Psoas muscle (tissue), 8 donors: Measurements from ENCODE around the gene DUSP10. TPM values are rescaled to one million over a fixed set of nuclear protein-coding genes. Genes with fewer than 3 reads are reported as not detected.

ENCODE experiments used
- ATAC-seq, 4 donors: fragments of 200-7000 bp; cut with Tn5 transposase; one replicate each; pipeline ENCODE4 v1.9.1; 2020; ENCODE audit warnings: moderate library complexity in 3 of 4, mild to moderate bottlenecking in 2 of 4
- DNase-seq, 2 donors: peaks; one replicate each; pipeline ENCODE4 v3.0.0-alpha.2; 2020
- H3K27ac ChIP-seq: fragments of 200-600 bp; one replicate; pipeline ENCODE4 v1.8.0; 2022
- H3K27me3 ChIP-seq, 3 donors: fragments of 200-600 bp in 1 of 3; one replicate each; pipeline versions ENCODE4 v1.6.1 to v1.8.0; 2013 to 2022; ENCODE audit warnings: low read length in 2 of 3, mild to moderate bottlenecking in 2 of 3, moderate library complexity in 1 of 3; ENCODE audit not compliant: insufficient read depth in 3 of 3
- H3K36me3 ChIP-seq, 2 donors: fragments of 200-600 bp in 1 of 2; one replicate each; pipeline versions ENCODE4 v1.6.1 to v1.8.0; 2013 to 2022; ENCODE audit warnings: low read depth in 1 of 2, mild to moderate bottlenecking in 1 of 2, moderate library complexity in 1 of 2; ENCODE audit not compliant: insufficient read depth in 1 of 2
- H3K4me1 ChIP-seq: fragments of 200-600 bp; one replicate; pipeline ENCODE4 v1.8.0; 2022
- H3K4me3 ChIP-seq: fragments of 200-600 bp; one replicate; pipeline ENCODE4 v1.8.0; 2022; ENCODE audit warnings: mild to moderate bottlenecking
- H3K9me3 ChIP-seq: fragments of 200-600 bp; one replicate; pipeline ENCODE4 v1.8.0; 2022
- WGBS, 3 donors: extraction: QIAGEN DNeasy Blood & Tissue Kit; methylation state at CpG; one replicate each; pipeline versions ENCODE4 v1.1.6 to v1.1.7; 2013; 5-methylcytosine and 5-hydroxymethylcytosine counted together
- intact Hi-C, 2 donors: fragments of 100-400 bp; cut with DNase I; formaldehyde crosslinking; loops; one replicate each; pipeline versions ENCODE4 v1.11.0 to v1.14.2; 2022
- polyA plus RNA-seq, 3 donors: library from polyadenylated mRNA; stranded (reverse); fragments of 200-250 nt; gene quantifications; one replicate each; pipeline ENCODE4 v1.2.3, GENCODE V29; 2013
- total RNA-seq, 4 donors: library from RNA; stranded (reverse); fragmentation: NEBNext Ultra II Directional in 2 of 4; extraction: Animal tissue kit (Norgen Biotek cat#: 25700) in 2 of 4; gene quantifications; one replicate each; pipeline versions ENCODE4 v1.2.1 to v1.2.4, GENCODE V29; 2021 to 2023
- TF ChIP-seq, protein P1 (sequence below): fragments of 200-600 bp; IDR thresholded peaks from one replicate; pipeline ENCODE4 v1.8.0; 2022; ENCODE audit warnings: antibody characterized with exemption
- donor health status: healthy with polysubstance abuse.
- donor health status: DM: no; HTN: no; CAD: no; lungs with moderate emphysema.
- donor health status: Bipolar disorder and iron deficiency.
- donor health status: healthy.
- donor health status: DM: yes; HTN: yes; CAD: no.
- donor health status: DM: no; HTN: no; CAD: no.
- donor health status: DM: no; HTN: no; CAD: no.
- donor health status: DM: yes; HTN: yes; CAD: no.

Gene DUSP10
- total and polyA plus RNA-seq, 7 donors = 4.7 to 15.5 (median 5.9) TPM

DNA sequence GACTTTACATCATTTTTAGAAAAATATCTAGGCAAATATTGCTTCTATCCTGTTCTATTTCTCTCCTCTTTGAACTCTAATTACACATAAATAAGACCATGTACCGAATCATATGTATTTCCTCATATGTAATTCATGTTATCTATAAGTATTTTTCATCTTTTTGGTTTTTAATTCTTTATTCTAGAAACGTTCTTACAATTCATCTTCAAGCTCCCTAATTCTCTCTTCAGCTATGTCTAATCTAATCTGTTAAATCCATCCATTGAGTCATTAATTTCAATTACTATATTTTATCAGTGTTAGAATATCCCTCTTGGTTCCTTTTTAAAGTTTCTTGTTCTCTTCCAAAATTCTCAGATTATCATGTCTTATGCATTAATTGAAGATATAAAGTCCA is 61.8 kb downstream of the DUSP10 start:
- intact Hi-C loops = no loop called here
- Histone ChIP-seq H3K4me3 (no peak overlapping the region), H3K9me3 (peaks cover 8% of the 10 kb centered on the region), H3K36me3 (no peaks in the 10 kb centered on the region), H3K4me1 (no peaks in the 10 kb centered on the region), H3K27me3 (no peaks in the 10 kb centered on the region), H3K27ac (no peak overlapping the region)
- DNase-seq (no peak), ATAC-seq (no peak)
- 90 to 94% (median 92%) methylated on average over 2 of the region's 2 CpGs for WGBS, 3 donors
- TF ChIP-seq, protein P1, sequence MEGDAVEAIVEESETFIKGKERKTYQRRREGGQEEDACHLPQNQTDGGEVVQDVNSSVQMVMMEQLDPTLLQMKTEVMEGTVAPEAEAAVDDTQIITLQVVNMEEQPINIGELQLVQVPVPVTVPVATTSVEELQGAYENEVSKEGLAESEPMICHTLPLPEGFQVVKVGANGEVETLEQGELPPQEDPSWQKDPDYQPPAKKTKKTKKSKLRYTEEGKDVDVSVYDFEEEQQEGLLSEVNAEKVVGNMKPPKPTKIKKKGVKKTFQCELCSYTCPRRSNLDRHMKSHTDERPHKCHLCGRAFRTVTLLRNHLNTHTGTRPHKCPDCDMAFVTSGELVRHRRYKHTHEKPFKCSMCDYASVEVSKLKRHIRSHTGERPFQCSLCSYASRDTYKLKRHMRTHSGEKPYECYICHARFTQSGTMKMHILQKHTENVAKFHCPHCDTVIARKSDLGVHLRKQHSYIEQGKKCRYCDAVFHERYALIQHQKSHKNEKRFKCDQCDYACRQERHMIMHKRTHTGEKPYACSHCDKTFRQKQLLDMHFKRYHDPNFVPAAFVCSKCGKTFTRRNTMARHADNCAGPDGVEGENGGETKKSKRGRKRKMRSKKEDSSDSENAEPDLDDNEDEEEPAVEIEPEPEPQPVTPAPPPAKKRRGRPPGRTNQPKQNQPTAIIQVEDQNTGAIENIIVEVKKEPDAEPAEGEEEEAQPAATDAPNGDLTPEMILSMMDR = no peak

DNA sequence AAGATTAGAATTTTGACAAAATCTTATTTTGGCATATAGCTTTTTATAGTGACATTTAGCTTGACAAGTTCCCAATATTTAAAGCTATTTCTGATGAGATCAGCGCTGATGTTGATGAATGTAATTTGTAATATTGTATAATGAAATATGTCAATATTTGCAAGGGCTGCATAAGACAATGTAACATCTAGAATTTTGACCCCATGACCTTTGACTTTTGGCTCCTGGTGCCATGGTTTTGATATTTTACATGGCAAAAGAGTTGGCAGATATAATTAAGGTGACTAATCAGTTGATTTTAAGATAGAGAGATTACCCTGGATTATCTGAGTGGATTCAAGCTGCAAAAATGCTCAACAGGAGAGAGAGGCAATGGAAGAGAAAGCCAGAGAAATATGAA is 63.9 kb downstream of the DUSP10 start:
- Histone ChIP-seq H3K4me1 (no peaks in the 10 kb centered on the region), H3K27ac (no peak overlapping the region), H3K36me3 (no peaks in the 10 kb centered on the region), H3K4me3 (no peak overlapping the region), H3K27me3 (no peaks in the 10 kb centered on the region), H3K9me3 (peaks cover 8% of the 10 kb centered on the region)
- WGBS, 3 donors = 94 to 100% (median 98%) methylated on average over 1 of the region's 1 CpG
- ATAC-seq (no peak), DNase-seq (no peak)
- TF ChIP-seq, protein P1 = no peak
- intact Hi-C loops = no loop called here

DNA sequence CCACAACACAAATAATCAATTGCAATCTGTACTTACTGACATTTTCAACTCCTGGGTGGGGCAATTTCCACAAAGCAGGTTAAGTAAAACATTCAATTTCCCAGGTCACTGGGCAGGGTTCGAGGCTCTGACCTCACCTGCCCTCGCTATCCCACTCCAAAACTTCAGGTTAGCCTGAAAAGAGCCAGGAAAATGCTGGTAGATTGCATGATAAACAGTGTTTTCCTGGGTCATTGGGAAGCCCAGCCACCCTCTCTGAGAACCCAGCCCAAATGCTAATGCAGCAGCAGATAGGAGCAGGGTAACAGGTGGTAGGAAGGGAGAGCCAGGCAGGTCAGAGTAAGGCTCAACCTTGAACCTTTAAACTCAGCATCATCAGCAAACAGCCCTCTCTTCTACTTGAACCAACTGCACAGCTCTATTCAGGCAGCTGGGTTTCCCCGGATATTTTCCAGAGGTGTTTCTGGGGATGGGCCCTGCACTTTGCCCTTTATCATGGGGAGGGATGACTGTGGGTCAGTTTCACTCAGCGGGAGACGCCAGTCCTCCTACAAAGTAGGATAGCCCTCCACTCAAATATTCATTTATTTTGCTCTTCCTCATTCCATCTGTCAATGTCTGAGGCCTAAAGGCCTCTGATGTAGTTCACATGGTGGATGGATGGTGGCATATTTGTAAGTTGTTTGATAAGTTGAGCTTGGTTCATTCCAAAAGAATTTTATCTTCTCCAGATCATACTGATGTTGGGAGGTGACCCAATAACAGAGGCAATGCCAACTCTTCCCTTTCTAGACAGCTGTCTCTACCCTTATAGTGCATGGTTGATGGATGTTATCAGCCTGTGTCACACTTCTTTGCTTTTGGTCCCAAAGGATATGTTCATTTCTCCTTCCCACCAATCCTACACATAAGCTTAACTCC is 65.7 kb downstream of the DUSP10 start:
- no peak for DNase-seq
- TF ChIP-seq, protein P1 = no peak
- WGBS, 3 donors = 83 to 97% (median 92%) methylated on average over 5 of the region's 5 CpGs
- no peak overlapping the region for H3K27ac ChIP-seq
- no peak overlapping the region for H3K4me3 ChIP-seq
- peaks cover 8% of the 10 kb centered on the region for H3K9me3 ChIP-seq
- no peak for ATAC-seq
- intact Hi-C loops = no loop called here
- H3K4me1 ChIP-seq = no peaks in the 10 kb centered on the region
- H3K36me3 ChIP-seq = no peaks in the 10 kb centered on the region
- H3K27me3 ChIP-seq = no peaks in the 10 kb centered on the region

DNA sequence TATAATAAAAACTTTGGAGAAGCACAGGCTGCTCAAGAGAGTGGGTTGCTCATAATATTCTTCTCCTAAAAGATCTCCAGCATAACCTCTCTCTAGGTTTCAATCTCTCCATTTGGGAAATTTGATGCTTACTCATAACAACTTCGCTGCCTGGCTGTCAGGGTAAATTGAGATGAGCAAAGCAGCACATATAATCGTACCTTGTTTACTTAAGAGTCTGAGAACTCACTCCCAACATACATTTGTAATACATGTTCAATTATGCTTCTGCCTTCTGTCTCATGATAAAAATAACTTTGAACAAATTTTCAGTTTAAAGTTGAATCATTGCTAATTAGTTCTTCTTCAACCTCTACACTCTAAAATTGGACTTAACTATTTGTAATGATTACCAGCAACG is 68.9 kb downstream of the DUSP10 start:
- no peaks in the 10 kb centered on the region for H3K36me3 ChIP-seq
- ATAC-seq (no peak), DNase-seq (no peak)
- intact Hi-C loops = no loop called here
- no peak overlapping the region for H3K4me3 ChIP-seq
- 44 to 57% (median 44%) methylated on average over 3 of the region's 3 CpGs for WGBS, 3 donors
- no peaks in the 10 kb centered on the region for H3K27me3 ChIP-seq
- no peaks in the 10 kb centered on the region for H3K4me1 ChIP-seq
- TF ChIP-seq, protein P1 = no peak
- peak overlapping the region; percentile 5 for H3K27ac ChIP-seq
- no peaks in the 10 kb centered on the region for H3K9me3 ChIP-seq
